HEK293 (cell line): ENCODE results near the gene TNFRSF14.
A peak's percentile ranks its signal among the peaks of the same experiment; 100 is the strongest.

Source experiments
- CTCF ChIA-PET: fragments of 350-600 bp; formaldehyde crosslinking; extraction: SDS; loops from one replicate; lab custom pipeline; 2021; ENCODE audit warnings: antibody characterized with exemption; lab: Yijun Ruan, JAX
- POLR2A ChIA-PET: fragments of 300-600 bp; formaldehyde crosslinking; extraction: SDS; loops from one replicate; lab custom pipeline; 2020; ENCODE audit warnings: antibody characterized with exemption, inconsistent platforms; lab: Yijun Ruan, JAX
- H3K27ac ChIP-seq: fragments of 200-500 bp; sonication (Bioruptor generic); 2 replicates; pipeline ENCODE4 v1.5.1; 2014; ENCODE audit warnings: low read depth, low read length, control low read depth, inconsistent platforms; ENCODE audit errors: extremely low read depth
- H3K36me3 ChIP-seq, 2 experiments: fragments of 200-500 bp in 1 of 2; sonication (Bioruptor generic) in 1 of 2; 1 replicate in 1 of 2; 2 replicates in 1 of 2; pipeline ENCODE4 v1.5.1; 2014 to 2017; ENCODE audit warnings: inconsistent platforms in 2 of 2, low read length in 2 of 2; ENCODE audit not compliant: control insufficient read depth in 2 of 2, insufficient read depth in 1 of 2
- H3K4me1 ChIP-seq: fragments of 200-500 bp; sonication (Bioruptor generic); 2 replicates; pipeline ENCODE4 v1.5.1; 2014; ENCODE audit warnings: mild to moderate bottlenecking, low read length, inconsistent platforms; ENCODE audit not compliant: control insufficient read depth, insufficient read depth
- H3K4me3 ChIP-seq: 2 replicates; pipeline ENCODE4 v1.5.1; 2011; ENCODE audit warnings: low read depth, mild to moderate bottlenecking, control low read depth, low read length, moderate library complexity
- H3K9me3 ChIP-seq: fragments of 200-500 bp; sonication (Bioruptor generic); 2 replicates; pipeline ENCODE4 v1.5.1; 2014; ENCODE audit warnings: low read depth, low read length, inconsistent platforms; ENCODE audit not compliant: control insufficient read depth, insufficient read depth
- BCL11A ChIP-seq: fragments of 450-650 bp; formaldehyde crosslinking; IDR thresholded peaks from 2 replicates; pipeline ENCODE4 v1.5.1; 2016; ENCODE audit warnings: low read depth, missing biosample characterization, missing genetic modification characterization
- FEZF1 ChIP-seq: fragments of 450-650 bp; formaldehyde crosslinking; IDR thresholded peaks from 2 replicates; pipeline ENCODE4 v1.5.1; 2016; ENCODE audit warnings: missing biosample characterization, missing genetic modification characterization
- GLIS1 ChIP-seq: fragments of 450-650 bp; formaldehyde crosslinking; IDR thresholded peaks from 2 replicates; pipeline ENCODE4 v1.5.1; 2016; ENCODE audit warnings: missing biosample characterization, missing genetic modification characterization
- HOXA7 ChIP-seq: sonication (generic); formaldehyde crosslinking; IDR thresholded peaks from 2 replicates; pipeline ENCODE4 v1.8.1; 2022; ENCODE audit warnings: missing genetic modification reagents, borderline replicate concordance
- MYNN ChIP-seq: fragments of 450-650 bp; formaldehyde crosslinking; IDR thresholded peaks from 2 replicates; pipeline ENCODE4 v1.5.1; 2016; ENCODE audit warnings: missing biosample characterization, missing genetic modification characterization, borderline replicate concordance
- SCRT2 ChIP-seq: fragments of 450-650 bp; formaldehyde crosslinking; IDR thresholded peaks from 2 replicates; pipeline ENCODE4 v1.5.1; 2016; ENCODE audit warnings: missing biosample characterization, missing genetic modification characterization
- ZBTB1 ChIP-seq: fragments of 450-650 bp; formaldehyde crosslinking; IDR thresholded peaks from 2 replicates; pipeline ENCODE4 v1.5.1; 2016; ENCODE audit warnings: missing biosample characterization, missing genetic modification characterization
- ZIC2 ChIP-seq: fragments of 450-650 bp; formaldehyde crosslinking; IDR thresholded peaks from 2 replicates; pipeline ENCODE4 v1.5.1; 2016; ENCODE audit warnings: missing biosample characterization, missing genetic modification characterization
- ZNF121 ChIP-seq: fragments of 450-650 bp; formaldehyde crosslinking; IDR thresholded peaks from 2 replicates; pipeline ENCODE4 v1.5.1; 2016; ENCODE audit warnings: missing biosample characterization, missing genetic modification characterization
- ZNF157 ChIP-seq: fragments of 450-650 bp; formaldehyde crosslinking; IDR thresholded peaks from 2 replicates; pipeline ENCODE4 v1.5.1; 2016; ENCODE audit warnings: missing biosample characterization, missing genetic modification characterization
- ZNF169 ChIP-seq: fragments of 450-650 bp; formaldehyde crosslinking; IDR thresholded peaks from 2 replicates; pipeline ENCODE4 v1.5.1; 2016; ENCODE audit warnings: missing biosample characterization, missing genetic modification characterization
- ZNF223 ChIP-seq: fragments of 450-650 bp; formaldehyde crosslinking; IDR thresholded peaks from 2 replicates; pipeline ENCODE4 v1.5.1; 2016; ENCODE audit warnings: missing biosample characterization, missing genetic modification characterization
- ZNF416 ChIP-seq: fragments of 450-650 bp; formaldehyde crosslinking; IDR thresholded peaks from 2 replicates; pipeline ENCODE4 v1.5.1; 2016; ENCODE audit warnings: missing biosample characterization, missing genetic modification characterization
- ZNF501 ChIP-seq: fragments of 450-650 bp; formaldehyde crosslinking; IDR thresholded peaks from 2 replicates; pipeline ENCODE4 v1.5.1; 2016; ENCODE audit warnings: missing biosample characterization, missing genetic modification characterization
- ZNF555 ChIP-seq: fragments of 450-650 bp; formaldehyde crosslinking; conservative IDR thresholded peaks from 2 replicates; pipeline ENCODE4 v1.5.1; 2017; ENCODE audit warnings: missing biosample characterization, mild to moderate bottlenecking, missing genetic modification characterization, inconsistent platforms
- ZNF660 ChIP-seq: fragments of 450-650 bp; IDR thresholded peaks from 2 replicates; pipeline ENCODE4 v1.5.1; 2018; ENCODE audit warnings: missing biosample characterization, mild to moderate bottlenecking, missing genetic modification characterization
- ZNF701 ChIP-seq: fragments of 450-650 bp; formaldehyde crosslinking; IDR thresholded peaks from 2 replicates; pipeline ENCODE4 v1.5.1; 2016; ENCODE audit warnings: missing biosample characterization, missing genetic modification characterization
- ZNF768 ChIP-seq: fragments of 450-650 bp; formaldehyde crosslinking; IDR thresholded peaks from 2 replicates; pipeline ENCODE4 v1.5.1; 2018; ENCODE audit warnings: missing biosample characterization, mild to moderate bottlenecking, missing genetic modification characterization
- ZNF830 ChIP-seq: fragments of 450-650 bp; IDR thresholded peaks from 2 replicates; pipeline ENCODE4 v1.5.0; 2018; ENCODE audit warnings: missing biosample characterization, missing genetic modification characterization, low read depth, mild to moderate bottlenecking, moderate library complexity
- TF ChIP-seq, protein P1 (sequence below): fragments of 450-650 bp; formaldehyde crosslinking; IDR thresholded peaks from 2 replicates; pipeline ENCODE4 v1.5.1; 2016; ENCODE audit warnings: missing biosample characterization, missing genetic modification characterization
- TF ChIP-seq, protein P2 (sequence below): fragments of 450-650 bp; formaldehyde crosslinking; IDR thresholded peaks from 2 replicates; pipeline ENCODE4 v1.5.1; 2016; ENCODE audit warnings: missing biosample characterization, missing genetic modification characterization, borderline replicate concordance

Gene TNFRSF14

DNA sequence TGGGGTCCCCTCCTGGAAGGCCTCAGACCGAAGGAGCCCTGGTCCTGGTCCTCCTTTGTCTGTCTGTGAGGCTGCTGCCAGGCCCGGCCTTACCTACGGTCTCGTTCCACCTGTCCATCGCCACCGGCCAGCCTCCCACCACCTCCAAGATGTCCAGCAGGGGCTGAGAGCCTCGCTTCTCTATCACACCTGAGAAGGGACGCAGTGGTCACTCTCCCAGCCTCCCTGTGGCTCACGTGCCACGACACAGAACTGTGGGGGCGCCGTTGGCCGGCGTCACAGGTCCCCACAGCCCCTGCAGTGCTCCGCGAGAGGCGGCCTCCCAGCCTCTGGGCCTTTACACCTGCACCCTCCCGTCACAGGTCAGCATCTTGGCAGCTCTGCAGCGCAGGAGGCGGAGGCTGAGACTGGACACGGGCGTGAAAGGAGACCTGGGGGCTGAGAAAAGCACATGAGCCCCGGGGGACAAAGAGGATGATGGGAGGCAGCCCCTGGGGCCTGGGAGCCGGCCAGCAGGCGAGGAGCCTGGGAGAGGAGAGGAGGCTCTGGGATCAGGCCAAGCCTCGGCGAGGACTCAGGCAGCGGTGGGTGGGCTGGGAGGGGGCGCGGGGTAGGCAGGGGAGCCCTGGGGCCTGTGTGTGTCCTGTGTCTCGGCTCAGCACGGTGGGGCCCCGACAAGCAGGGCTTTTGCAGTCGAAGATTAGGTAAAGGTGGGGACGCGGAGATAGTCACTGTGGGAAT, 50.9 kb downstream of the TNFRSF14 start (continued):
- TF ChIP-seq, protein P1, sequence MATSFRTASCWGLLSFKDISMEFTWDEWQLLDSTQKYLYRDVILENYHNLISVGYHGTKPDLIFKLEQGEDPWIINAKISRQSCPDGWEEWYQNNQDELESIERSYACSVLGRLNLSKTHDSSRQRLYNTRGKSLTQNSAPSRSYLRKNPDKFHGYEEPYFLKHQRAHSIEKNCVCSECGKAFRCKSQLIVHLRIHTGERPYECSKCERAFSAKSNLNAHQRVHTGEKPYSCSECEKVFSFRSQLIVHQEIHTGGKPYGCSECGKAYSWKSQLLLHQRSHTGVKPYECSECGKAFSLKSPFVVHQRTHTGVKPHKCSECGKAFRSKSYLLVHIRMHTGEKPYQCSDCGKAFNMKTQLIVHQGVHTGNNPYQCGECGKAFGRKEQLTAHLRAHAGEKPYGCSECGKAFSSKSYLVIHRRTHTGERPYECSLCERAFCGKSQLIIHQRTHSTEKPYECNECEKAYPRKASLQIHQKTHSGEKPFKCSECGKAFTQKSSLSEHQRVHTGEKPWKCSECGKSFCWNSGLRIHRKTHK (tag by site-specific recombination): no peak
- TF ChIP-seq BCL11A (tag by site-specific recombination): no peak
- no peak for TF ChIP-seq ZNF169 (tag by site-specific recombination)
- no peak for TF ChIP-seq ZBTB1 (tag by site-specific recombination)

DNA sequence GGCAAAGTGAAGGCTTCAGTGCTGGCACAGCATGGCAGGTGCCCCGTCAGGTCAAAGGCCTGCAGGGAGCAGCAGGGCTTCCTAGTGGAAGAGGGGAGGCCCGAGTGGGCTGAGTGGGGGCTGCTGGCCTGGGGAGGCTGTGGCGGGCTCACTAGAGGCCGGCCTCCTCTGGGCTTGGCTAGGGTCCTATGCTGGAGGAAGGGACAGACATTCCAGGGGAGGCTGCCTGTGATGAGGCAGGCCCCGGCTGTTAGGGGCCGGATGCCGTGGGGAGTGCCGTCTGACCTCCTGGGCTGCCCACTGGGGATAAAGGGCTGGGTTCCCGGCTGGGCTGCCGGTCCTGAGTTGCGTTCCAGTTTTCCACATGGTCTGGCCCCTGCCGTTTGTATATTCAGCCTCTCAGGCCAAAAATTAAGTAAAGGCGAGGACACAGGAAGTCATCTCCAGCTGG, 51.5 kb downstream of the TNFRSF14 start:
- H3K36me3 ChIP-seq: no peaks in the 10 kb centered on the region
- ChIA-PET POLR2A (no interaction called here), CTCF (no interaction called here)
- no peak overlapping the region for H3K27ac ChIP-seq
- no peaks in the 10 kb centered on the region for H3K4me1 ChIP-seq
- TF ChIP-seq ZNF830: no peak
- no peak for TF ChIP-seq ZNF701 (tag by site-specific recombination)
- no peak for TF ChIP-seq HOXA7 (CRISPR knock-in tag)
- no peak for TF ChIP-seq SCRT2 (tag by site-specific recombination)
- peak; percentile 92 for TF ChIP-seq ZIC2 (tag by site-specific recombination)
- H3K4me3 ChIP-seq: no peak overlapping the region
- H3K9me3 ChIP-seq: no peaks in the 10 kb centered on the region

DNA sequence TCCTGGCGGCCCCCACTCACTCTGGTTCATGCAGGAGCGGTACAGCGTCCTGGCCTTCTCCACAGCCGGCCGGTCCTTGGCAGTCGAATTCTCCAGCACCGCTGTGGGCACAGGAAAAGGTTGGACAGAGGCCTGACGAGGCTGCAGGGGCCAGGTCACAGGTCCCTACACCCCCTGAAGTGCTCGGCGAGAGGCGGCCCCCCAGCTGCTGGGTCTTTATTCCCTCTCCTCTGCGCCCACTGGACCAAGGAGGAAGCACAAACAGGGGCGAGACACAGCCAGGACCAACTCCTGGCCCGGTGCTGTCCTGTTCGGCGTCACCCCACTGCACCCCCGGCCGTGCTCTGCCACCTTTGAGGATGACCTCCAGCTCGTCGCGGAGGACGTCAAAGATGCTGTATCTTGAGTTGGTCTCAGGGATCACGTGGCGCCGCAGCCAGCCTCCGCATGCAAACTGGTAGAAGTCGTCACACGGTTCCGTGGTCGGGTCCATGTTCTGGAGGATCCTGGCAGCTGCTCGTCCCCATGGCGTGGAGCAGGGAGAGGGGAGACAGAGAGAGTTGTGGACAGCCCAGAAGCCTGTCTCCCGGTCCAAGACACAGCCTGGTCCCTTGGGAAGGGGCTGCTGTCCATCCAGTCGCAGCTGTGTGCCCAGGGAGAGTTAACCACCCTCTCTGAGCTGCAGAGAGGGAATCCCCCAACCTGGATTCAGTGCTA, 53.3 kb downstream of the TNFRSF14 start:
- POLR2A ChIA-PET: no interaction called here
- TF ChIP-seq FEZF1 (tag by site-specific recombination) (no peak), GLIS1 (no peak), ZNF223 (tag by site-specific recombination) (no peak), ZNF768 (0 out of 2 replicates have a peak, but pooled peaks have one; percentile 25)
- CTCF ChIA-PET: no interaction called here

DNA sequence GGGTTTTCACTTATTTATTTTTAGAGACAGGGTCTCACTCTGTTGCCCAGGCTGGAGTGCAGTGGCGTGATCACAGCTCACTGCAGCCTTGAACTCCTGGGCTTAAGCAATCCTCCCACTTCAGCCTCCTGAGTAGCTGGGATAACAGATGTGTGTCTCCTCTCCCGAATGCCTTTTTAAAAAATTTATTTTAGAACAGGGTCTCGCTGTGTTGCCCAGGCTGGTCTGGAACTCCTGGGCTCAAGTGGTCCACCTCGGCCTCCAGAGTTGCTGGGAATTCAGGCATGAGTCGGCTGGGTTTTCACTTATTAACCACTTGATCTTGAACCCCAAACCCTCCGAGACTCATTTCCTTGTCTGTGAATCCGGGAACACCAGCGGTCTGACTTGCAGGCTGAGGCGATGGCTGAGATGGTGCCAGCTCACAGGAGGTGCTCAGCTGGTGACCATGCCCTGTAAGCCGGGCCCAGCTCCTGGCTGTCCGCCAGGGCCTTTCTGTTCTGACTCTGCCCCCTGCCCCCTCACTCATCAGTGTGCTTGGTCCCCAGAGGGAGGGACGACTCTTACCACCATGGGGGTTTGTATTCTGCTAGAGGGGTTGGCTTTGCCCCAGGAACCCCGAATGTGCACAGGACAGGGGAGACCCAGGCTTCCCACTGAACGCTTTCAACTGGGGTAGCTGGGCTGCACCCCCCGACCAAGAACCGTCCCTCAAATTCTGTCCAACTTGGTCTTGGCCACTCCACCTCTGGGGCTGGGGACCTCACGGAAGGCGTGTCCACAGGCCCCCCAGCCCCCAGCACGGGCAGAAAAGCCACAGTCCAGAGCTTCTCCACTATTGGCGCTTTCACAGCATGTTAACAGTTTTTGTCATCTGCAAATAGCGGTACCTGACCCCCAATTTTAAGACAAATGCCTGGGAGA, 54.1 kb downstream of the TNFRSF14 start:
- TF ChIP-seq MYNN (tag by site-specific recombination) (no peak), GLIS1 (peak; percentile 47; the same call in 1 of the 2 replicates), ZNF157 (tag by site-specific recombination) (no peak), ZNF121 (tag by site-specific recombination) (peak; percentile 74), ZNF660 (tag by site-specific recombination) (no peak), ZNF501 (tag by site-specific recombination) (no peak), ZNF416 (no peak), ZIC2 (tag by site-specific recombination) (peak; percentile 72), ZNF555 (tag by site-specific recombination) (no peak)
- TF ChIP-seq, protein P2, sequence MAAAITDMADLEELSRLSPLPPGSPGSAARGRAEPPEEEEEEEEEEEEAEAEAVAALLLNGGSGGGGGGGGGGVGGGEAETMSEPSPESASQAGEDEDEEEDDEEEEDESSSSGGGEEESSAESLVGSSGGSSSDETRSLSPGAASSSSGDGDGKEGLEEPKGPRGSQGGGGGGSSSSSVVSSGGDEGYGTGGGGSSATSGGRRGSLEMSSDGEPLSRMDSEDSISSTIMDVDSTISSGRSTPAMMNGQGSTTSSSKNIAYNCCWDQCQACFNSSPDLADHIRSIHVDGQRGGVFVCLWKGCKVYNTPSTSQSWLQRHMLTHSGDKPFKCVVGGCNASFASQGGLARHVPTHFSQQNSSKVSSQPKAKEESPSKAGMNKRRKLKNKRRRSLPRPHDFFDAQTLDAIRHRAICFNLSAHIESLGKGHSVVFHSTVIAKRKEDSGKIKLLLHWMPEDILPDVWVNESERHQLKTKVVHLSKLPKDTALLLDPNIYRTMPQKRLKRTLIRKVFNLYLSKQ (tag by site-specific recombination): no peak
- Histone ChIP-seq H3K36me3 (no peaks in the 10 kb centered on the region), H3K4me3 (no peak overlapping the region), H3K4me1 (no peaks in the 10 kb centered on the region), H3K27ac (no peak overlapping the region), H3K9me3 (no peaks in the 10 kb centered on the region)
- CTCF ChIA-PET: no interaction called here
- POLR2A ChIA-PET: no interaction called here

More for the DNA sequence above, 53.3 kb downstream of the TNFRSF14 start:
- no peak overlapping the region for H3K4me3 ChIP-seq
- H3K4me1 ChIP-seq: no peaks in the 10 kb centered on the region
- no peaks in the 10 kb centered on the region for H3K36me3 ChIP-seq
- no peaks in the 10 kb centered on the region for H3K9me3 ChIP-seq
- no peak overlapping the region for H3K27ac ChIP-seq
